Stimulated activated CD4-positive, alpha-beta T cell treated with anti-CD3 and anti-CD28 coated beads, TNF-alpha, amount 100 ng/mL, for 1 hour (primary cell): ENCODE data around the gene SBF2.
"Not testable (repeated sequence)": the region's sequence is repeated elsewhere in the genome, so short reads cannot be mapped to it uniquely, and the experiment has no call there.

Experiments used
- DNase-seq, 3 donors: peaks; one replicate each; pipeline ENCODE4 v3.0.0-alpha.2; 2020; ENCODE audit warnings: low read depth in 3 of 3, low spot score in 1 of 3

The SBF2 gene

GRCh38 chr11:10201343-10201742 is 92.7 kb downstream of the SBF2 start:
- no peak for DNase-seq

GRCh38 chr11:10197091-10197490 is 96.9 kb downstream of the SBF2 start:
- no peak for DNase-seq

- DNase-seq = no peak
These were observed 102.0 kb downstream of the SBF2 start for GRCh38 chr11:10192036-10192435.

- no peak for DNase-seq
These were observed 112.2 kb downstream of the SBF2 start for GRCh38 chr11:10181811-10182210.

- DNase-seq = no peak
These were observed 129.4 kb downstream of the SBF2 start for GRCh38 chr11:10164621-10165020.

GRCh38 chr11:10162222-10162621 is 131.8 kb downstream of the SBF2 start:
- DNase-seq = no peak

- DNase-seq = no peak
These were observed 133.7 kb downstream of the SBF2 start for GRCh38 chr11:10160350-10160749.

- DNase-seq = no peak
These were observed 135.6 kb downstream of the SBF2 start for GRCh38 chr11:10158461-10158860.

GRCh38 chr11:10155793-10156490 is 138.1 kb downstream of the SBF2 start:
- no peak for DNase-seq

- DNase-seq = no peak
These were observed 143.2 kb downstream of the SBF2 start for GRCh38 chr11:10150800-10151199.

GRCh38 chr11:10149553-10149952 is 144.5 kb downstream of the SBF2 start:
- no peak for DNase-seq

- no peak for DNase-seq
These were observed 146.8 kb downstream of the SBF2 start for GRCh38 chr11:10147195-10147594.

GRCh38 chr11:10144954-10145353 is 149.1 kb downstream of the SBF2 start:
- no peak for DNase-seq

GRCh38 chr11:10139656-10140055 is 154.4 kb downstream of the SBF2 start:
- no peak for DNase-seq

- DNase-seq = no peak
These were observed 154.9 kb downstream of the SBF2 start for GRCh38 chr11:10139143-10139542.

GRCh38 chr11:10134975-10135481 is 159.0 kb downstream of the SBF2 start:
- DNase-seq = no peak

- not testable (repeated sequence) for DNase-seq
These were observed 159.8 kb downstream of the SBF2 start for GRCh38 chr11:10134226-10134625.

GRCh38 chr11:10133251-10133650 is 160.8 kb downstream of the SBF2 start:
- DNase-seq = not testable (repeated sequence)

GRCh38 chr11:10130875-10131274 is 163.1 kb downstream of the SBF2 start:
- no peak for DNase-seq

GRCh38 chr11:10129184-10129583 is 164.8 kb downstream of the SBF2 start:
- DNase-seq = not testable (repeated sequence)

- no peak for DNase-seq
These were observed 168.4 kb downstream of the SBF2 start for GRCh38 chr11:10125522-10126133.

GRCh38 chr11:10122326-10123197 is 171.5 kb downstream of the SBF2 start:
- DNase-seq = no peak
